C4-2B (cell line): ENCODE results near the gene TET3.

ENCODE experiments used
- CTCF ChIP-seq: fragments of 450-650 bp; conservative IDR thresholded peaks from 2 replicates; pipeline ENCODE4 v1.5.1; 2017; ENCODE audit warnings: mild to moderate bottlenecking
- ZFX ChIP-seq: fragments of 450-650 bp; IDR thresholded peaks from 2 replicates; pipeline ENCODE4 v1.6.1; 2017

- TF ChIP-seq CTCF (no peak), ZFX (no peak)
Measured at GRCh38 chr2:74014813-74015212, 30.1 kb downstream of the TET3 start.
